H1 (cell line): ENCODE data around the gene ARG2. TPM values are rescaled to one million over a fixed set of nuclear protein-coding genes. Genes with fewer than 3 reads are reported as not detected.

Source experiments
- CTCF ChIA-PET: fragments of 300-600 bp; sonication (Branson Sonifier 250); formaldehyde crosslinking; loops from one replicate; lab custom pipeline; 2021; ENCODE audit not compliant: partially characterized antibody; lab: Charles Lee
- POLR2A ChIA-PET: fragments of 300-600 bp; sonication (Branson Sonifier 250); formaldehyde crosslinking; loops from one replicate; lab custom pipeline; 2021; ENCODE audit warnings: inconsistent platforms; ENCODE audit not compliant: partially characterized antibody; lab: Charles Lee
- DNase-seq, 2 experiments: peaks; one replicate each; pipeline versions ENCODE4 v3.0.0 to v3.0.0-alpha.2; 2010 to 2022; ENCODE audit warnings: low spot score in 2 of 2, low read depth in 1 of 2, mixed read lengths in 1 of 2
- FAIRE-seq: peaks from 2 replicates; lab custom pipeline; 2011; peaks lifted over from hg19 to GRCh38; lab: Jason Lieb, UNC
- H2AFZ ChIP-seq: 2 replicates; pipeline ENCODE4 v1.8.1; 2012; ENCODE audit warnings: low read length, inconsistent platforms
- H2AK5ac ChIP-seq: 2 replicates; pipeline ENCODE4 v1.6.1; 2013; ENCODE audit warnings: low read depth, low read length
- H2BK120ac ChIP-seq: replicated peaks from 2 replicates; pipeline ENCODE3; 2013; ENCODE audit warnings: low read depth, low read length, inconsistent platforms
- H2BK12ac ChIP-seq: 2 replicates; pipeline ENCODE4 v1.6.1; 2013; ENCODE audit warnings: low read depth, low read length
- H2BK15ac ChIP-seq: 2 replicates; pipeline ENCODE4 v1.6.1; 2013; ENCODE audit warnings: low read length
- H2BK20ac ChIP-seq: 2 replicates; pipeline ENCODE4 v1.6.1; 2013; ENCODE audit warnings: low read length
- H2BK5ac ChIP-seq: 2 replicates; pipeline ENCODE4 v1.6.1; 2013; ENCODE audit warnings: low read depth, low read length
- H3K14ac ChIP-seq: 2 replicates; pipeline ENCODE4 v1.6.1; 2013; ENCODE audit warnings: inconsistent platforms; ENCODE audit not compliant: insufficient read length
- H3K18ac ChIP-seq: 2 replicates; pipeline ENCODE4 v1.6.1; 2013; ENCODE audit warnings: low read length; ENCODE audit errors: extremely low read depth
- H3K23ac ChIP-seq: 2 replicates; pipeline ENCODE4 v1.6.1; 2013; ENCODE audit warnings: inconsistent platforms; ENCODE audit not compliant: insufficient read length
- H3K23me2 ChIP-seq: 2 replicates; pipeline ENCODE4 v1.6.1; 2013; ENCODE audit warnings: low read depth, low read length
- H3K27ac ChIP-seq: 2 replicates; pipeline ENCODE4 v1.6.1; 2011; ENCODE audit warnings: low read depth, low read length, inconsistent platforms
- H3K27me3 ChIP-seq, 4 experiments: replicated peaks in 1 of 4; 1 replicate in 1 of 4; 2 replicates in 3 of 4; pipeline versions ENCODE4 v1.6.1 to v1.8.1; 2011 to 2013; ENCODE audit warnings: low read length in 3 of 4, mild to moderate bottlenecking in 3 of 4, inconsistent platforms in 2 of 4, mixed read lengths in 2 of 4, moderate library complexity in 1 of 4; ENCODE audit not compliant: control insufficient read depth in 3 of 4, insufficient read depth in 3 of 4; ENCODE audit errors: extremely low read depth in 1 of 4
- H3K36me3 ChIP-seq, 4 experiments: 2 replicates each; pipeline versions ENCODE4 v1.6.1 to v1.8.1; 2011 to 2013; ENCODE audit warnings: mild to moderate bottlenecking in 4 of 4, low read length in 3 of 4, moderate library complexity in 2 of 4, control low read depth in 1 of 4, inconsistent platforms in 1 of 4; ENCODE audit not compliant: insufficient read depth in 4 of 4, control insufficient read depth in 2 of 4
- H3K4ac ChIP-seq: replicated peaks from 2 replicates; pipeline ENCODE3; 2013; ENCODE audit warnings: low read length, low read depth, mixed read lengths, inconsistent platforms; ENCODE audit not compliant: insufficient read length
- H3K4me1 ChIP-seq, 4 experiments: replicated peaks in 1 of 4; 1 replicate in 1 of 4; 2 replicates in 3 of 4; pipeline versions ENCODE4 v1.6.1 to v1.8.1; 2011 to 2013; ENCODE audit warnings: low read length in 3 of 4, inconsistent platforms in 2 of 4, mixed read lengths in 1 of 4; ENCODE audit not compliant: insufficient read depth in 4 of 4, control insufficient read depth in 3 of 4
- H3K4me2 ChIP-seq, 2 experiments: 2 replicates each; pipeline versions ENCODE4 v1.6.1 to v1.8.1; 2011 to 2013; ENCODE audit warnings: low read depth in 2 of 2, low read length in 2 of 2, control low read depth in 1 of 2, inconsistent platforms in 1 of 2, mild to moderate bottlenecking in 1 of 2; ENCODE audit not compliant: insufficient read depth in 1 of 2
- H3K4me3 ChIP-seq, 4 experiments: fragments of 200-600, 300-600 bp in 1 of 4; sonication (generic), shearing (Covaris generic), sonication (Bioruptor Twin) in 1 of 4; 2 replicates each; pipeline versions ENCODE4 v1.5.1 to v1.8.1; 2011 to 2016; ENCODE audit warnings: low read length in 4 of 4, low read depth in 3 of 4, control low read depth in 2 of 4, inconsistent platforms in 2 of 4, mild to moderate bottlenecking in 2 of 4, mixed read lengths in 1 of 4, moderate library complexity in 1 of 4; ENCODE audit not compliant: insufficient read depth in 2 of 4; ENCODE audit errors: extremely low read depth in 1 of 4
- H3K56ac ChIP-seq: replicated peaks from 2 replicates; pipeline ENCODE3; 2013; ENCODE audit warnings: low read depth, mild to moderate bottlenecking, mixed read lengths, low read length, inconsistent platforms; ENCODE audit not compliant: insufficient read length
- H3K79me1 ChIP-seq: 2 replicates; pipeline ENCODE4 v1.6.1; 2013; ENCODE audit warnings: low read depth, low read length, control low read depth
- H3K79me2 ChIP-seq, 2 experiments: 2 replicates each; pipeline versions ENCODE4 v1.6.1 to v1.8.1; 2012 to 2013; ENCODE audit warnings: low read length in 2 of 2, mild to moderate bottlenecking in 2 of 2, inconsistent platforms in 1 of 2; ENCODE audit not compliant: insufficient read depth in 2 of 2, control insufficient read depth in 1 of 2
- H3K9ac ChIP-seq, 4 experiments: replicated peaks in 1 of 4; 1 replicate in 1 of 4; 2 replicates in 3 of 4; pipeline versions ENCODE4 v1.6.1 to v1.8.1; 2011 to 2013; ENCODE audit warnings: low read depth in 3 of 4, low read length in 3 of 4, control low read depth in 2 of 4, mild to moderate bottlenecking in 2 of 4, moderate library complexity in 2 of 4, inconsistent platforms in 1 of 4; ENCODE audit errors: extremely low read depth in 1 of 4
- H3K9me3 ChIP-seq, 2 experiments: 2 replicates each; pipeline versions ENCODE4 v1.6.1 to v1.8.1; 2012 to 2013; ENCODE audit warnings: mild to moderate bottlenecking in 2 of 2, moderate library complexity in 2 of 2, control low read depth in 1 of 2, inconsistent platforms in 1 of 2, low read depth in 1 of 2, low read length in 1 of 2, mixed read lengths in 1 of 2; ENCODE audit not compliant: insufficient read depth in 2 of 2
- H4K20me1 ChIP-seq, 2 experiments: replicated peaks in 1 of 2; 2 replicates each; pipeline versions ENCODE3 to v1.8.1; 2011 to 2013; ENCODE audit warnings: inconsistent platforms in 2 of 2, low read length in 2 of 2, mild to moderate bottlenecking in 1 of 2; ENCODE audit not compliant: insufficient read depth in 2 of 2, control insufficient read depth in 1 of 2
- H4K5ac ChIP-seq: 2 replicates; pipeline ENCODE4 v1.6.1; 2013; ENCODE audit warnings: low read length, low read depth, mixed read lengths, inconsistent platforms; ENCODE audit not compliant: insufficient read length
- H4K8ac ChIP-seq: 2 replicates; pipeline ENCODE4 v1.8.0; 2013; ENCODE audit warnings: mild to moderate bottlenecking, moderate library complexity, low read length, inconsistent platforms; ENCODE audit not compliant: insufficient read depth; ENCODE audit errors: extremely low read depth
- H4K91ac ChIP-seq: replicated peaks from 2 replicates; pipeline ENCODE3; 2013; ENCODE audit warnings: low read length, mixed read lengths, inconsistent platforms; ENCODE audit not compliant: insufficient read length
- BRCA1 ChIP-seq: IDR thresholded peaks from 2 replicates; pipeline ENCODE4 v1.6.1; 2012; ENCODE audit warnings: low read depth, low read length, improper control_type of control experiment
- POLR2A ChIP-seq, 2 experiments: IDR thresholded peaks; 1 replicate in 1 of 2; 2 replicates in 1 of 2; pipeline ENCODE4 v1.6.1; 2011; ENCODE audit warnings: low read depth in 2 of 2, low read length in 2 of 2, mild to moderate bottlenecking in 2 of 2; ENCODE audit errors: control extremely low read depth in 1 of 2
- RAD21 ChIP-seq, 2 experiments: IDR thresholded peaks in 1 of 2; conservative IDR thresholded peaks in 1 of 2; 2 replicates each; pipeline ENCODE4 v1.6.1; 2011; ENCODE audit warnings: low read depth in 2 of 2, low read length in 2 of 2, improper control_type of control experiment in 1 of 2, inconsistent platforms in 1 of 2, mild to moderate bottlenecking in 1 of 2, moderate library complexity in 1 of 2
- SAP30 ChIP-seq: fragments of 300-600 bp; sonication (generic); IDR thresholded peaks from 2 replicates; pipeline ENCODE4 v1.7.1; 2012; ENCODE audit warnings: low read length, moderate library complexity, mild to moderate bottlenecking, inconsistent platforms; ENCODE audit not compliant: insufficient read depth, insufficient replicate concordance
- TAF1 ChIP-seq: IDR thresholded peaks from 2 replicates; pipeline ENCODE4 v1.6.1; 2011; ENCODE audit warnings: mild to moderate bottlenecking, low read depth, low read length
- WGBS, 2 experiments: shearing (Covaris generic) in 1 of 2; methylation state at CpG; one replicate each; pipeline versions ENCODE4 v1.1.6 to v1.1.7; 2013 to 2015; ENCODE audit warnings: low lambda C conversion rate in 2 of 2, mixed read lengths in 2 of 2, inconsistent platforms in 1 of 2, low coverage in 1 of 2, missing lambda C conversion rate in 1 of 2; ENCODE audit not compliant: insufficient replicate concordance in 2 of 2, insufficient coverage in 1 of 2, insufficient read length in 1 of 2; ENCODE audit errors: extremely low coverage in 1 of 2, missing lambda C conversion rate in 1 of 2; 5-methylcytosine and 5-hydroxymethylcytosine counted together
- polyA plus RNA-seq, 7 experiments: library from polyadenylated mRNA; depleted of rRNA in 3 of 7; stranded (reverse) in 5 of 7; unstranded in 2 of 7; fragments of >200 nt in 5 of 7; fragments of 200-250 nt in 2 of 7; gene quantifications; 1 replicate in 5 of 7; 2 replicates in 1 of 7; 4 replicates in 1 of 7; pipeline versions ENCODE4 v1.2.1 to v1.2.3, GENCODE V29; 2011 to 2013; ENCODE audit warnings: missing spikeins in 2 of 7, mixed read lengths in 2 of 7
- total RNA-seq: library from RNA; stranded (reverse); fragmentation: NEBNext Ultra II Directional; extraction: Animal tissue kit (Norgen Biotek cat#: 25700); gene quantifications from 2 replicates; pipeline ENCODE4 v1.2.1, GENCODE V29; 2021
- TF ChIP-seq, protein P1 (sequence below): IDR thresholded peaks from 2 replicates; pipeline ENCODE4 v1.6.1; 2012; ENCODE audit warnings: inconsistent platforms
- TF ChIP-seq, protein P2 (sequence below), 3 experiments: IDR thresholded peaks; 1 replicate in 2 of 3; 2 replicates in 1 of 3; pipeline versions ENCODE4 v1.5.1 to v1.6.1; 2011; ENCODE audit warnings: low read length in 3 of 3, mild to moderate bottlenecking in 3 of 3, inconsistent platforms in 2 of 3, low read depth in 1 of 3, moderate library complexity in 1 of 3; ENCODE audit not compliant: insufficient read depth in 1 of 3; ENCODE audit errors: control extremely low read depth in 1 of 3

Gene ARG2
- total and polyA plus RNA-seq, 2 of the 8 experiments (the other 6 are each of a cell fraction or from before 2014, with no cell fraction given) = 49.9 to 59.1 TPM

DNA sequence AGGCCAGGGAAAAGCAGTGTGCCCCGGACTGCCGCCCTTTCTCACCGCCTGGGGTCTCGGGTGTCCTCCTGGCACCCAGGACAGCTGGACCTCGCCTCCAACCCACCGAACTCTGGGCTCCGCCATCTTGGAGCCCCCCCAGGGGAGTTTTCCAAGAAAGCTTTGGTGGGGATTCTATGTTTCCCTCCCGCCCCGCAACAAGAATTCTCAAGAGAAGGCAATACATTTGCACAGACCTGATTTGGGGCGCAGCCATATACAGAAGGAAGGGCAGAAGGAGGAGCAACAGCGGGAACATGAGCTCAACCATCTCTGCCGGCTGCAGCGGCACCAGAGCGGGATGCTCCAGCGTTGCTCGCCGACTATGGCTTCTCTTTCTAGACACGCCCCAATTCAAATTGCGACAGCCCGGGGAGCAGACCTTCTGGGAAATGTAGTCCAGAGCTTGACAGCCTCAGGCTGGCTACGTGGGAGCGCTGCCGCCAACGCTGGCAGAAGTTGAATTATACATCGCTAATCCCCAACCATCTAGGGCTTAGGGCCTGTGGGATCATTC, 75.8 kb downstream of the ARG2 start, which contains the start of gene RDH11:
Gene RDH11, minus strand, starts transcription at position 371 of the 556 bp plus-strand sequence. Its CDS starts 61 bp downstream, at position 310.
- Histone ChIP-seq H3K79me2 (peaks cover 10 to 49% of the 10 kb centered on the region in 2 experiments), H3K4me2 (peak within 1 kb of the TSS; percentile 64 to 85), H4K91ac (peak within 1 kb of the TSS; percentile 69), H3K4me1 (peaks cover 3 to 5% (median 4%) of the 10 kb centered on the region in 4 experiments; a peak in 4 of 7 replicates), H2AFZ (0 out of 2 replicates have a peak within 1 kb of the TSS, but pooled peaks have one; percentile 54), H2BK5ac (peak within 1 kb of the TSS; percentile 49), H4K20me1 (peaks cover 5 to 10% of the 10 kb centered on the region in 2 experiments), H2BK12ac (no peak within 1 kb of the TSS), H3K27me3 (peaks cover 0 to 2% (median 0%) of the 10 kb centered on the region in 4 experiments; a peak in 2 of 7 replicates), H3K9ac (peak within 1 kb of the TSS; percentile 77 to 81 (median 80)), H3K4ac (peak within 1 kb of the TSS; percentile 28), H4K5ac (peak within 1 kb of the TSS; percentile 58), H2BK120ac (no peak within 1 kb of the TSS), H3K18ac (peak within 1 kb of the TSS; percentile 97), H3K23ac (no peak within 1 kb of the TSS), H3K27ac (peak within 1 kb of the TSS; percentile 73), H2BK15ac (no peak within 1 kb of the TSS), H3K79me1 (peaks cover 5% of the 10 kb centered on the region; the same call in 1 of the 2 replicates), H3K9me3 (no peaks in the 10 kb centered on the region), H2AK5ac (no peak within 1 kb of the TSS), H4K8ac (peak within 1 kb of the TSS; percentile 81), H3K14ac (no peak within 1 kb of the TSS), H3K4me3 (peak within 1 kb of the TSS; percentile 76 to 97 (median 87)), H3K56ac (peak within 1 kb of the TSS; percentile 85), H3K23me2 (0 out of 2 replicates have a peak, but pooled peaks cover 2% of the 10 kb centered on the region), H3K36me3 (peaks cover 17 to 28% (median 25%) of the 10 kb centered on the region in 4 experiments), H2BK20ac (no peak within 1 kb of the TSS; the same call in 1 of the 2 replicates)
- DNase-seq (peak; percentile 49 to 86), FAIRE-seq (peak; percentile 73)
- POLR2A ChIA-PET = interaction anchor here (0.6 to 3.0 kb wide), 21 partner anchors 9 to 259 kb away, joined by 3 to 21 read pairs (median 6); partner anchors contain the start of genes ARG2, PIGH, VTI1B and ZFYVE26
- CTCF ChIA-PET = interaction anchor here (0.6 to 3.1 kb wide), 7 partner anchors 9 to 458 kb away, joined by 3 to 26 read pairs (median 3); no protein-coding TSS in a partner anchor
- 1% methylated on average over 25 of the region's 25 CpGs; no CpG with 5 or more reads in 1 of the 2 experiments for WGBS, 2 experiments
- TF ChIP-seq RAD21 (IDR thresholded peaks at IDR 0.05 in 1 of 2, conservative IDR thresholded peaks at IDR 0.05 in 1 of 2; ENCODE audit: low read depth in 2 of 2, low read length in 2 of 2) (no peak), TAF1 (peak; percentile 95), POLR2A (IDR thresholded peaks at IDR 0.05; ENCODE audit: control extremely low read depth in 1 of 2, low read depth in 2 of 2, low read length in 2 of 2) (peak; percentile 95 to 98), SAP30 (peak; percentile 83), BRCA1 (no peak)
- TF ChIP-seq, protein P1, sequence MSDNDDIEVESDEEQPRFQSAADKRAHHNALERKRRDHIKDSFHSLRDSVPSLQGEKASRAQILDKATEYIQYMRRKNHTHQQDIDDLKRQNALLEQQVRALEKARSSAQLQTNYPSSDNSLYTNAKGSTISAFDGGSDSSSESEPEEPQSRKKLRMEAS = no peak
- TF ChIP-seq, protein P2, sequence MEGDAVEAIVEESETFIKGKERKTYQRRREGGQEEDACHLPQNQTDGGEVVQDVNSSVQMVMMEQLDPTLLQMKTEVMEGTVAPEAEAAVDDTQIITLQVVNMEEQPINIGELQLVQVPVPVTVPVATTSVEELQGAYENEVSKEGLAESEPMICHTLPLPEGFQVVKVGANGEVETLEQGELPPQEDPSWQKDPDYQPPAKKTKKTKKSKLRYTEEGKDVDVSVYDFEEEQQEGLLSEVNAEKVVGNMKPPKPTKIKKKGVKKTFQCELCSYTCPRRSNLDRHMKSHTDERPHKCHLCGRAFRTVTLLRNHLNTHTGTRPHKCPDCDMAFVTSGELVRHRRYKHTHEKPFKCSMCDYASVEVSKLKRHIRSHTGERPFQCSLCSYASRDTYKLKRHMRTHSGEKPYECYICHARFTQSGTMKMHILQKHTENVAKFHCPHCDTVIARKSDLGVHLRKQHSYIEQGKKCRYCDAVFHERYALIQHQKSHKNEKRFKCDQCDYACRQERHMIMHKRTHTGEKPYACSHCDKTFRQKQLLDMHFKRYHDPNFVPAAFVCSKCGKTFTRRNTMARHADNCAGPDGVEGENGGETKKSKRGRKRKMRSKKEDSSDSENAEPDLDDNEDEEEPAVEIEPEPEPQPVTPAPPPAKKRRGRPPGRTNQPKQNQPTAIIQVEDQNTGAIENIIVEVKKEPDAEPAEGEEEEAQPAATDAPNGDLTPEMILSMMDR (IDR thresholded peaks at IDR 0.05; ENCODE audit: control extremely low read depth in 1 of 3, insufficient read depth in 1 of 3, low read depth in 1 of 3, low read length in 3 of 3) = 0 out of 4 replicates have a peak, but pooled peaks of 1 of the 3 experiments have one; percentile 5
